Measurements from ENCODE around the gene COX15.

GRCh38 chr10:99760321-99760720, 28.4 kb upstream of the COX15 start:
- no peak for TF ChIP-seq CTCF (conservative IDR thresholded peaks at IDR 0.05)
- no peak for TF ChIP-seq ZFX (IDR thresholded peaks at IDR 0.05)
